GM18870 (cell line): ENCODE measurements around the gene TET3.
"Not testable (repeated sequence)": the region's sequence is repeated elsewhere in the genome, so short reads cannot be mapped to it uniquely, and the experiment has no call there.

Experiments
- ATAC-seq: cut with Tn5 transposase; IDR thresholded peaks from one replicate; pipeline ENCODE4 v1.9.1; 2021; ENCODE audit warnings: moderate library complexity; ENCODE audit not compliant: unreplicated experiment

TET3 gene

DNA sequence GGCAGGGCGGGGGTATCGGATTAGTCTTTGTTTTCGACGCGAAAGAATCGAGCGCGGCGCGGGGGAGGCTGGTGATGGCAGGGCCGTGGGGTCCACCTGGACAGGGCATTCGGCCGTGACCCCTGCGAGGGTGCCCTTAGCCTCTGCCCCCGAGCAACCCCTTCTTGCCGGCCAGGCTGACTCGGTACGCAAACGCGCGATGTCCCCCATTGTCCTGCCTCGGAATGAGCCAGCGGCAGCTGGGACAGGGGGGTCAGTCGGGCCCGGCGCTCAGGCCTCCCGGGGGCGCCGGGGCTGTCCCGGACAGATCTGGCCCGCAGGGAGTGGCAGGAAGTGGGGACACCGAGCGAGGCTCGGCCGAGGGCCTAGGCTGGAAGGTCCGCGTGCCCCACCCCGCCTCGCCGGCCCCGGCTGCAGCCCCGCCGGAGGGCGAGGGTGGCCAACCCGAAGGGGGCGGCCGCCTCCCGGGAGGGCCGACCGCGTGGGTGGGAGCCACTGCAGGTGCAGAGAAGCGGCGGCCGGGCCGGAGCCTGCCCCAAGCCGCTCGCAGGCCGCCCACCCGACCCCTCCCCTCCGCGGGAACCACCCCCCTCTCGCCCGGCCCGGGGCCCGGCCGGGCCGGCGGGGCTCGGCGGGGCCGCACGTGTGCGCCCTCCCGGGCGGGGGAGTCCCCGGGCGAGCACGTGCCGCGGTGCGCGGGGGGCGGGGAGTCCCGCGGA is at the start of gene TET3:
TSS of gene TET3 (plus strand) at position 708 of the 719 bp plus-strand sequence. CDS start 1,494 bp downstream, outside the sequence.
- ATAC-seq, result no peak

DNA sequence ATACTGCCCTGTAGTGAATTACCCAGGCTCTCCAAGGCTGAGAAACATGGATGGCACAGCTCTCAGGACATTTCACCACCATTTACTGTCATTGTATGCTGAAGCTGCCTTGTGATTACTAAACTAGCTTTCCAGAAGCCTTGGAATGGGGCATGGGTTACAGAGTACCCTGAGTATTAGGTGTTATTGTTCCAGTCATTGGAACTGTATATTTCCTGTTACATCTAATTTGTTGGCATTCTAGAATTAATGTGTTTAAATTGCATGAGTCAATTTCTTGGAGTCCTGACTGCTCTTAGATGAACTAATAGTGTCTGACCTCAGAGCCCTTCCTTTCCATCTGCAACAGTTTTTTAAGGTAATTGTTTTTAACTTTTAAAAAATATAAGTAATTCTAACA is 49.1 kb upstream of the TET3 start:
- ATAC-seq, result no peak

DNA sequence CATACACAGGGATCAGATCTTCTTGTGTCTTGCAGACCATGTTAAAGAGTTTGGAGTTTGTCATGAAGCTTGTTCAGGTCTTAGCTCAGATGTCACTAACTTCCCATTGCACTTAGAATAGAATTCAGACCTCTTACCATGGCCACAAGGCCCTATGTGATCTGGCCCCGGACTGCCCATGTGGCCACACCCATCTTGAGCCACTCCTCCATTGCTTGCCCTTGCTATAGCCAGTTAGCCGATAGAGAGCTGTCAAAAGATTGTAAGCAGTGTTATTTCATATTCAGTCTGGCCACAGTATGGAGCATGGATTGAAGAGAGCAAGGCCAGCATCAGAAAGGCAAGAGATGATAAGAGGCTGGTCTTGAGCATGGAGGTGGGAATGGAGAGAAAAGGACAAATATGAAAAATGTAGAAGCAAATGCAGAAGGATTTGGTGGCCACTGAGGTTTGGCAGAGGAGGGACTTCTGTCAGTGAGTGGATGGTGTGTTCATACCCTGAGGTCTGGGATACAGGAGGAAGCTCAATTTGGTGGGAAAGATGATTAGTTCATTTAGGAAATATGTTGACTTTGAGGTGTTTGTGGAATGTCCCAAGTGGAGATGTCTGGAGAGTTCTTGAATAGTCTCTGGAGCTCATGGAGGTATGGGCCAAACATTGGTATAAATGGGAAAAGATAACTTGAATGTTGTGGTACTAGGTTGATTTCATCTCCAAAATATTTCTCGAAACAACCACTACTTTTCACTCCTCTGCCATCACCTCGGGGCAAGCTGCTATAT is 47.4 kb upstream of the TET3 start:
- ATAC-seq, result no peak

DNA sequence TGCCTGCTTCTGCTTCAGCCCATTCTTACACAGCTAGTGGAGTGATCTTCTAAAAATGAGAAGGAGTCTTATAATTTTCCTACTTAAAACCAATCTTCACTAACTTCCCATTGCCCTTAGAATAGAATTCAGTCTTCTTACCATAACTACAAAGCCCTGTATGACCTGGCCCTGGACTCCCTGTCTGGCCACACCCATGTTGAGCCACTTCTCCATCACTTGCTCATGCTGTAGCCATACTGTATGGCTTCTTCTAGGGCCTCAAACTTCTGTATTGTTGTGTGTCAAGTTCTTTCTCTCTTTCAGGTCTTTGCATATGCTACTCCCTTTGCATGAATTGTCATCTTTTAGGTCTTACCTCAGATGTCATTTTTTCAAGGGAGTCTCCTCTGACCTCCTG is 46.8 kb upstream of the TET3 start:
- ATAC-seq, result no peak

DNA sequence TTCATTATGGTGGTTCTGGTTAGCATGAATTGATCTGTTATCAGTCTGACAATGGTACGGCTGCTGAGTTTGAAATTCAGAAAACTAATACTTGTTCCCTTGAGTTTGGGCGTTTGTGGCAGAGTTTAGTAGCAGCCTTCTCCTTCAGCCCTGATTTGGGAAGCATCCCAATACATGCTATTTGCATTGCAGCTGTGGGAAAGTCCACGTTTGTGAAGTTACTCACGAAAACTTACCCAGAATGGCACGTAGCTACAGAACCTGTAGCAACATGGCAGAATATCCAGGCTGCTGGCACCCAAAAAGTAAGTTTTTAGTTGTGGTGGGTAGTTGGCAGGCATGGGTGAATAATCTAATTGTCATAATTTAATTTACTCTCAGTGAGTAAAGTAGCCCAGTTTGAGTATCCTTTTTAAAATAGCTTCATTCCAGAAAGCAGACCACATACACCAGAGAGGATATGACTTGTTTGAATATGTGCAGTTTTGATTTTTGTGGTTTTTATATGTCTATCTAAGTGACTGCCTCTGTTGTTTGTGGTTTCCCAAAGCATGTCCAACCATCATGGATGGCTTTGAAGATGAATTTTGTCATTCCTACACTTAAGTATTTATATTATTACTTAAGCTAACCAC is 45.9 kb upstream of the TET3 start:
- ATAC-seq, result no peak

GRCh38 chr2:73939419-73939818 is 45.3 kb upstream of the TET3 start:
- ATAC-seq, result no peak

DNA sequence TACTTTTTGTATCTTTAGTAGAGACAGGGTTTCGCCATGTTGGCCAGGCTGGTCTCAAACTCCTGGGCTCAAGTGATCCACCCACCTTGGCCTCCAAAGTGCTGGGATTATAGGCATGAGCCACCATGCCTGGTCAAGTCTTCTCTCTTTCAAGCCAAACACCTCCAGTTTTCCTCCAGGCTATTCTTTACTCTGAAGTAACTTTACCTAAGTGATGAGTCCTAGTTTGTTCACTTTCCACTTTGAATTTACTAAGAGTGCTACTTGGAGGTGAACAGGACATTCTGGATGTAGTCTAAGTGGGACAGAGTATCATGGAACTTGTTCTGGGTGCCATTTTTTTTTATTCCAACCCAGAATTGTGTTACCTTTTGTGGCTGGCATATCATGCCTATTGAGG is 44.6 kb upstream of the TET3 start:
- ATAC-seq, result not testable (repeated sequence)

GRCh38 chr2:73942664-73943063 is 42.0 kb upstream of the TET3 start:
- no peak for ATAC-seq

GRCh38 chr2:73944714-73945113 is 40.0 kb upstream of the TET3 start:
- no peak for ATAC-seq

DNA sequence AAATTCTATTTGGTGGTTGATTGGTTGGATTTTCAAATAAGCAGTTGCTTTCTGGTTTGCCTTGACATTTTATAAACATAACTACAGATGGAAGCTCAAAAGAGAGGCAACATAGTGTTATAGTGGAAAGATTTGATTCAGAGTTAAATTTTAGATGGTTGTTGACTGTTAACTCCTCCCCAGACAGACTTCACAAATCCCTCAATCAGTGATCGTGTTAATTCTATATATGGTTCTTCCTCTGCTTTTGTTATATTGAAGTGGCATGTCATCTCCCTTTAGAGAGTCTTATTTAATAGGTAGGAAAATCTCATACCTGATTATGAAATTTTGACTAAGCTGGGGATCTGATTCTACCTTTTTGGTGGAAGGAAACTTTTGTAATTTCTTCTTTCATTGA is 38.5 kb upstream of the TET3 start:
- no peak for ATAC-seq

DNA sequence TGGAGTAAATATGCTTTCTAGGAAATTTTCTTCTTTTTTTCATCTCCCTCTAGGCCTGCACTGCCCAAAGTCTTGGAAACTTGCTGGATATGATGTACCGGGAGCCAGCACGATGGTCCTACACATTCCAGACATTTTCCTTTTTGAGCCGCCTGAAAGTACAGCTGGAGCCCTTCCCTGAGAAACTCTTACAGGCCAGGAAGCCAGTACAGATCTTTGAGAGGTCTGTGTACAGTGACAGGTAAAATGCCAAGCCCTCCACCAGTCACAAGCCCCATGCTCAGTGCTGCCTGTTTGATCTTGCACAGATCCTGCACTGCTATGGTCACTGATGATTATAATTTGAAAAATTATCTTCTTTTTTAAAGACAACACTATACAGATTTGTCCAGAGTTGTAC is 38.0 kb upstream of the TET3 start:
- ATAC-seq, result no peak

DNA sequence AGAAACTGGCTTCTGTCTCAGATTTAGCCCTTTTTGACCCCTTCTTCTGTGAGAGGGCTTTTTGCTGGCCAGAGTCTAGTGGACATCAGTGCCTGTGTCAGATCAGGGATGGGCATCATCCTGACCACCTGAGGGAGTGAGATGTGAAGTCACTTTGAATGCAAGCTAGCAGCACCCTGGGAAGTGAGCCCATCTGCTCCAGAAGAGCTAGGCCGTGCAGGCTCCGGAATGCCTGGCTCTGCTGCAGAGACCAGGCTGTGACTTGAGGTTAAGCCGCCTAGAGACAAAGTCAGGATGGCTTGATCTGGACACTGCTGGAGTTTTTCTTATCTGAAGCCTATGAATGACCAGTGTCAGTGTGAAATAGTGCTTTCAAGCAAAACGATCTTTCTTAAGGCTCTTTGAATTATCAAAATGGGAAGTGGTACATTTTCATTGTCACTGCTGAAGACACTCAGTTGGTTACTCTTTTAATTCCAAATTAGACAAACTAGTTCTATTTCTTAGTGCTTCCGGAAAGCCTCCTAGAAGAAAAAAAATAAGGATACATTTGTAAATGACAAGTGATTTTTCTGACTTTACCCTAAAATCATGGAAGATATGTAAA is 37.2 kb upstream of the TET3 start:
- no peak for ATAC-seq

GRCh38 chr2:73949802-73950201 is 34.9 kb upstream of the TET3 start:
- ATAC-seq, result no peak

GRCh38 chr2:73952499-73953446 is 31.9 kb upstream of the TET3 start:
- no peak for ATAC-seq

- no peak for ATAC-seq
These were observed 28.4 kb upstream of the TET3 start for GRCh38 chr2:73956218-73956865.

- ATAC-seq, result no peak
These were observed 23.4 kb upstream of the TET3 start for GRCh38 chr2:73961274-73961673.

- no peak for ATAC-seq
These were observed 22.7 kb upstream of the TET3 start for GRCh38 chr2:73961823-73962615.

- no peak for ATAC-seq
These were observed 21.9 kb upstream of the TET3 start for GRCh38 chr2:73962798-73963197.
